Osteoblast (primary cell): ENCODE results near the gene GPR84. TPM values are rescaled to one million over a fixed set of nuclear protein-coding genes. Genes with fewer than 3 reads are reported as not detected.
"Not testable (repeated sequence)": the region's sequence is repeated elsewhere in the genome, so short reads cannot be mapped to it uniquely, and the experiment has no call there.

ENCODE experiments used
- DNase-seq: peaks from one replicate; pipeline ENCODE4 v3.0.0; 2011; ENCODE audit warnings: low spot score, mixed read lengths; ENCODE audit not compliant: insufficient read length; ENCODE audit errors: missing footprints
- H2AFZ ChIP-seq: 2 replicates; pipeline ENCODE4 v1.6.0; 2011; ENCODE audit warnings: mild to moderate bottlenecking, low read length
- H3K27ac ChIP-seq: 2 replicates; pipeline ENCODE4 v1.5.1; 2011; ENCODE audit warnings: mild to moderate bottlenecking, low read depth, low read length, moderate library complexity
- H3K27me3 ChIP-seq: 2 replicates; pipeline ENCODE4 v1.6.0; 2012; ENCODE audit warnings: mild to moderate bottlenecking, control low read depth, inconsistent platforms, low read length, moderate library complexity; ENCODE audit not compliant: insufficient read depth
- H3K36me3 ChIP-seq: 2 replicates; pipeline ENCODE4 v1.5.1; 2011; ENCODE audit warnings: mild to moderate bottlenecking, low read length, control low read depth, moderate library complexity; ENCODE audit not compliant: insufficient read depth
- H3K4me1 ChIP-seq: 2 replicates; pipeline ENCODE4 v1.5.1; 2011; ENCODE audit warnings: mild to moderate bottlenecking, low read length, control low read depth, moderate library complexity; ENCODE audit not compliant: insufficient read depth
- H3K4me2 ChIP-seq: 2 replicates; pipeline ENCODE4 v1.6.0; 2011; ENCODE audit warnings: mild to moderate bottlenecking, low read length; ENCODE audit not compliant: insufficient read depth
- H3K4me3 ChIP-seq: fragments of 200-600 bp; sonication (generic); 3 replicates; pipeline ENCODE4 v1.5.1; 2012; ENCODE audit warnings: mild to moderate bottlenecking, low read length, inconsistent platforms; ENCODE audit not compliant: insufficient read depth
- H3K79me2 ChIP-seq: 2 replicates; pipeline ENCODE4 v1.6.0; 2012; ENCODE audit warnings: mild to moderate bottlenecking, low read length, control low read depth, inconsistent platforms; ENCODE audit not compliant: insufficient read depth
- H3K9me3 ChIP-seq: 2 replicates; pipeline ENCODE4 v1.5.1; 2011; ENCODE audit warnings: low read depth, low read length, control low read depth
- H4K20me1 ChIP-seq: 2 replicates; pipeline ENCODE4 v1.6.0; 2012; ENCODE audit warnings: mild to moderate bottlenecking, low read length, control low read depth; ENCODE audit not compliant: insufficient read depth
- total RNA-seq: library from RNA; depleted of rRNA; stranded (reverse); fragments of >200 nt; gene quantifications from 2 replicates; pipeline ENCODE4 v1.2.3, GENCODE V29; 2012
- TF ChIP-seq, protein P1 (sequence below): IDR thresholded peaks from 2 replicates; pipeline ENCODE4 v1.5.1; 2011; ENCODE audit warnings: mild to moderate bottlenecking, low read depth, low read length, moderate library complexity; ENCODE audit errors: extremely low read depth

The GPR84 gene
- total RNA-seq, 1 donor = 0.36 TPM

DNA sequence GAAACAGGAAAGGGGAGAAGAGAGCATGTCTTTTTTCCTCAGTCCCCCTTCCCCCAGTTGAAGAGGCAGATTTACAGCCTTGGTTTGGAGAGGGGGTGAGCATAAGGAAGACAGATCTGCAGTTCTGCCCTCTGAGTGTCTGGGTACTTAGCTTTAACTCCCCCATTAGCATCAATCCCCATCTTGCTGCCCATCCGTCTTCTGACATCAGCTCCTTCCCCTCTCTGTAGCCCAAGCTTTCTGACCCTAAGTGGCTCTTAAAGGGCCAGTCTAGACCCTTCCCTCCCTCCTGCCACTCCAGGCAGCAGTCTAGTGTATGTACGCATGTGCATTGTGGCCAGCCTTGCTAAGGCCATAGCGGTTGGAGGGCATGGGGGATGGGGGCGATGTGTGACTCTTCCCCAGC is 7.3 kb downstream of the GPR84 start:
- H3K4me3 ChIP-seq = no peak overlapping the region
- H3K4me2 ChIP-seq = no peak overlapping the region
- no peaks in the 10 kb centered on the region for H3K36me3 ChIP-seq
- H2AFZ ChIP-seq = no peak overlapping the region
- H3K27me3 ChIP-seq = no peaks in the 10 kb centered on the region
- H3K4me1 ChIP-seq = peaks cover 39% of the 10 kb centered on the region
- DNase-seq = peak; percentile 8
- no peaks in the 10 kb centered on the region for H3K9me3 ChIP-seq
- TF ChIP-seq, protein P1, sequence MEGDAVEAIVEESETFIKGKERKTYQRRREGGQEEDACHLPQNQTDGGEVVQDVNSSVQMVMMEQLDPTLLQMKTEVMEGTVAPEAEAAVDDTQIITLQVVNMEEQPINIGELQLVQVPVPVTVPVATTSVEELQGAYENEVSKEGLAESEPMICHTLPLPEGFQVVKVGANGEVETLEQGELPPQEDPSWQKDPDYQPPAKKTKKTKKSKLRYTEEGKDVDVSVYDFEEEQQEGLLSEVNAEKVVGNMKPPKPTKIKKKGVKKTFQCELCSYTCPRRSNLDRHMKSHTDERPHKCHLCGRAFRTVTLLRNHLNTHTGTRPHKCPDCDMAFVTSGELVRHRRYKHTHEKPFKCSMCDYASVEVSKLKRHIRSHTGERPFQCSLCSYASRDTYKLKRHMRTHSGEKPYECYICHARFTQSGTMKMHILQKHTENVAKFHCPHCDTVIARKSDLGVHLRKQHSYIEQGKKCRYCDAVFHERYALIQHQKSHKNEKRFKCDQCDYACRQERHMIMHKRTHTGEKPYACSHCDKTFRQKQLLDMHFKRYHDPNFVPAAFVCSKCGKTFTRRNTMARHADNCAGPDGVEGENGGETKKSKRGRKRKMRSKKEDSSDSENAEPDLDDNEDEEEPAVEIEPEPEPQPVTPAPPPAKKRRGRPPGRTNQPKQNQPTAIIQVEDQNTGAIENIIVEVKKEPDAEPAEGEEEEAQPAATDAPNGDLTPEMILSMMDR = no peak
- H4K20me1 ChIP-seq = no peaks in the 10 kb centered on the region
- H3K79me2 ChIP-seq = no peaks in the 10 kb centered on the region
- no peak overlapping the region for H3K27ac ChIP-seq

- Histone ChIP-seq H3K27ac (no peak overlapping the region), H3K4me1 (peaks cover 44% of the 10 kb centered on the region), H3K36me3 (peaks cover 6% of the 10 kb centered on the region), H4K20me1 (no peaks in the 10 kb centered on the region), H2AFZ (no peak overlapping the region), H3K9me3 (no peaks in the 10 kb centered on the region), H3K4me3 (no peak overlapping the region), H3K4me2 (no peak overlapping the region), H3K27me3 (no peaks in the 10 kb centered on the region), H3K79me2 (no peaks in the 10 kb centered on the region)
- TF ChIP-seq, protein P1 = no peak
- DNase-seq = no peak
Observed at GRCh38 chr12:54356228-54356627, 8.1 kb downstream of the GPR84 start.

DNA sequence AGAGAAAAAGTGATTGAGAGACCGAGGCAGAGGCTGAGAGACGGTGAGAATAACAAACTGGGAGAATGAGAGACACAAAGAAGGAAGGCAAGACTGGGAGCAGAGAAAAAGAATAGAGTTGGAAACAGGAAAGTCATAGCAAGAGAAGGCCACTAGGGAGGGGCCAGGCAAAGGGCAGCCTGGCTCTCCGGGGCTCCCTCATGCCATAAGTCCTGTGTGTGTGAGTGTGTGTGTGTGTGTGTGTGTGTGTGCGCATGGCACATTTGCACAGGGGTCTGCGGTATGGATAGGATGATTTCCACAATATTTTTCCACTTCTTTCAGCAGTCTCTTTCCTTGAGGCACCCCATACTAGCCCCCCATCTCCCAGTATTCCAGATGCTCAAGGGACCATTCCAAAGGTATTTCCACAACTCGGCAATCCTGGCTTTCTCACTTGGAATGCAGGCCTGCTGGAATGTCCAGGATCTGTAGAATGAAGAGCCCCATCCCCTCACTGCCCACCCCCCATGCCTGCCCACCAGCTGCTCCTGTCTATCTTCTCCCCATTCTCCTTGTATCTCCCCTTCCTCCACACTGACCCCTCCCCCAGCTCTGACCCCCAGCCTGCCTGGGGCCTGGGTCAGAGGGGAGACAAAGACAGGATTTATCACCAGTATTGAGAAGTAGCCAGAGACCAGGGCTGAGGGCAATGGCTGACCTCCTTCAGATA is 9.0 kb downstream of the GPR84 start:
- TF ChIP-seq, protein P1 = no peak
- Histone ChIP-seq H2AFZ (no peak overlapping the region), H3K4me1 (peaks cover 38% of the 10 kb centered on the region), H3K4me2 (no peak overlapping the region), H3K27me3 (no peaks in the 10 kb centered on the region), H4K20me1 (no peaks in the 10 kb centered on the region), H3K9me3 (no peaks in the 10 kb centered on the region), H3K79me2 (no peaks in the 10 kb centered on the region), H3K27ac (no peak overlapping the region), H3K36me3 (peaks cover 16% of the 10 kb centered on the region), H3K4me3 (no peak overlapping the region)
- DNase-seq = no peak

- not testable (repeated sequence) for DNase-seq, H2AFZ ChIP-seq, H3K9me3 ChIP-seq, H4K20me1 ChIP-seq, H3K27ac ChIP-seq, H3K4me2 ChIP-seq, H3K79me2 ChIP-seq, H3K4me3 ChIP-seq, H3K27me3 ChIP-seq
- Histone ChIP-seq H3K4me1 (peaks cover 31% of the 10 kb centered on the region), H3K36me3 (peaks cover 24% of the 10 kb centered on the region)
Observed at GRCh38 chr12:54354271-54354670, 10.0 kb downstream of the GPR84 start.
